GM23338 (cell line): ENCODE data around the gene CYSTM1.

Experiments used
- CREB1 ChIP-seq: fragments of 250-450 bp; sonication (Bioruptor Pico); IDR thresholded peaks from 2 replicates; pipeline ENCODE4 v1.5.0; 2020; ENCODE audit warnings: low read depth, mild to moderate bottlenecking, moderate library complexity
- CTCF ChIP-seq, 2 experiments: fragments of 200-600 bp in 1 of 2; sonication (generic) in 1 of 2; conservative IDR thresholded peaks; 2 replicates each; pipeline versions ENCODE4 v1.5.1 to v1.6.1; 2016 to 2017; ENCODE audit warnings: antibody characterized with exemption in 2 of 2, low read depth in 2 of 2, mild to moderate bottlenecking in 2 of 2, moderate library complexity in 1 of 2
- EZH2 ChIP-seq: fragments of 200-600 bp; sonication (generic); IDR thresholded peaks from one replicate; pipeline ENCODE4 v1.8.0; 2017; ENCODE audit warnings: antibody characterized with exemption, mild to moderate bottlenecking, low read depth; ENCODE audit not compliant: unreplicated experiment
- JUNB ChIP-seq: IDR thresholded peaks from one replicate; pipeline ENCODE4 v1.6.1; 2016; ENCODE audit warnings: antibody characterized with exemption; ENCODE audit not compliant: unreplicated experiment
- POLR2AphosphoS5 ChIP-seq: IDR thresholded peaks from 2 replicates; pipeline ENCODE4 v1.6.1; 2016; ENCODE audit warnings: antibody characterized with exemption, low read depth
- ZNF331 ChIP-seq: fragments of 250-450 bp; sonication (Bioruptor Pico); IDR thresholded peaks from 2 replicates; pipeline ENCODE4 v1.5.0; 2020; ENCODE audit warnings: low read depth, mild to moderate bottlenecking, moderate library complexity
- ZNF462 ChIP-seq: fragments of 250-450 bp; sonication (Bioruptor Pico); IDR thresholded peaks from 2 replicates; pipeline ENCODE4 v1.5.0; 2020; ENCODE audit warnings: mild to moderate bottlenecking, moderate library complexity

DNA sequence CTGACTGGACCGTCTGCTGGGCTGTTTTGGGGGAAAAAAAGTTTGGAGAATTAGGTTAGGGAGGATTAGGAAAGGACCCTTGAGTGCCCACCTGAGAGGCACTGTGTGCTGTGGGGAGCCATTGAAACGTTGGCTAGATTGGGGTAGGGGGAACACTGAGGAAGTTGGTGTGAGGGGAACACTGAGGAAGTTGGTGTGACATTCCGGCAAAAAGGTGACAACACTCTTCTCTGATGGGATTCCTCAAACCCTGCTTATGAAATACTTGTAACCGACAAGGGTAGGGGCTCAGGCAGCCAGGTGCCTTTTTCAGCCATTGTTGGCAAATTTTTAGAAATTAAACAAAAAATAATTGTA is 1.0 kb downstream of the CYSTM1 start:
- no peak for TF ChIP-seq EZH2
- TF ChIP-seq CTCF (conservative IDR thresholded peaks at IDR 0.05; ENCODE audit: low read depth in 2 of 2), result no peak
- no peak for TF ChIP-seq CREB1
- TF ChIP-seq ZNF331 (CRISPR knock-in tag), result no peak
- TF ChIP-seq JUNB, result no peak
- TF ChIP-seq ZNF462 (CRISPR knock-in tag), result no peak
- TF ChIP-seq POLR2AphosphoS5, result no peak
